WTC11 (cell line): ENCODE measurements around the gene CLCF1. TPM values are rescaled to one million over a fixed set of nuclear protein-coding genes. Genes with fewer than 3 reads are reported as not detected.

Experiments
- ATAC-seq: fragments of 200-7000 bp; cut with Tn5 transposase; 2 replicates; pipeline ENCODE4 v1.10.0; 2021; ENCODE audit warnings: mild to moderate bottlenecking, moderate library complexity
- CTCF ChIA-PET: fragments of 300-600 bp; sonication (Branson Sonifier 250); formaldehyde crosslinking; loops from one replicate; lab custom pipeline; 2021; ENCODE audit warnings: antibody characterized with exemption; lab: Charles Lee
- POLR2A ChIA-PET: fragments of 350-600 bp; sonication (Branson Sonifier 250); formaldehyde crosslinking; loops from one replicate; lab custom pipeline; 2021; ENCODE audit warnings: antibody characterized with exemption; lab: Charles Lee
- DNase-seq: peaks from one replicate; pipeline ENCODE4 v3.0.0; 2021; ENCODE audit warnings: low spot score
- H3K27ac Mint-ChIP-seq: 2 replicates; pipeline ENCODE4 v1.8.0; 2021; ENCODE audit warnings: mixed read lengths
- H3K27me3 Mint-ChIP-seq: 2 replicates; pipeline ENCODE4 v1.8.0; 2021; ENCODE audit warnings: low read depth, mild to moderate bottlenecking, moderate library complexity, mixed read lengths
- H3K36me3 Mint-ChIP-seq: 2 replicates; pipeline ENCODE4 v1.8.0; 2021; ENCODE audit warnings: mixed read lengths
- H3K4me1 Mint-ChIP-seq: 2 replicates; pipeline ENCODE4 v1.8.0; 2022; ENCODE audit warnings: mixed read lengths
- H3K4me3 Mint-ChIP-seq: 2 replicates; pipeline ENCODE4 v1.8.0; 2021; ENCODE audit warnings: mild to moderate bottlenecking, moderate library complexity, mixed read lengths
- H3K9me3 Mint-ChIP-seq: 2 replicates; pipeline ENCODE4 v1.8.0; 2021; ENCODE audit warnings: mixed read lengths
- ATF1 ChIP-seq: sonication (generic); formaldehyde crosslinking; IDR thresholded peaks from 2 replicates; pipeline ENCODE4 v1.8.1; 2023; ENCODE audit warnings: mild to moderate bottlenecking, moderate library complexity, missing genetic modification reagents
- E2F1 ChIP-seq: sonication (generic); formaldehyde crosslinking; IDR thresholded peaks from 2 replicates; pipeline ENCODE4 v1.8.0; 2022; ENCODE audit warnings: mild to moderate bottlenecking, missing genetic modification reagents
- E2F4 ChIP-seq: sonication (generic); formaldehyde crosslinking; IDR thresholded peaks from 2 replicates; pipeline ENCODE4 v1.8.1; 2022; ENCODE audit warnings: low read depth, mild to moderate bottlenecking, moderate library complexity, missing genetic modification reagents, borderline replicate concordance
- ESRRA ChIP-seq: sonication (generic); formaldehyde crosslinking; IDR thresholded peaks from 2 replicates; pipeline ENCODE4 v1.8.1; 2022; ENCODE audit warnings: mild to moderate bottlenecking, missing genetic modification reagents, borderline replicate concordance
- ETV6 ChIP-seq: sonication (generic); formaldehyde crosslinking; IDR thresholded peaks from 2 replicates; pipeline ENCODE4 v1.8.1; 2022; ENCODE audit warnings: mild to moderate bottlenecking, missing genetic modification reagents
- GABPB1 ChIP-seq: sonication (generic); formaldehyde crosslinking; IDR thresholded peaks from 2 replicates; pipeline ENCODE4 v1.8.1; 2023; ENCODE audit warnings: mild to moderate bottlenecking, missing genetic modification reagents
- MXD4 ChIP-seq: fragments of 250-450 bp; sonication (Bioruptor Pico); IDR thresholded peaks from 2 replicates; pipeline ENCODE4 v1.8.0; 2021; ENCODE audit warnings: mild to moderate bottlenecking, moderate library complexity, borderline replicate concordance
- MYBL2 ChIP-seq: sonication (generic); formaldehyde crosslinking; IDR thresholded peaks from 2 replicates; pipeline ENCODE4 v1.8.1; 2023; ENCODE audit warnings: mild to moderate bottlenecking, moderate library complexity, missing genetic modification reagents
- NFATC4 ChIP-seq: fragments of 250-450 bp; sonication (Bioruptor Pico); IDR thresholded peaks from 2 replicates; pipeline ENCODE4 v1.9.0; 2021; ENCODE audit warnings: mild to moderate bottlenecking
- NFE2L1 ChIP-seq: sonication (generic); formaldehyde crosslinking; IDR thresholded peaks from 2 replicates; pipeline ENCODE4 v1.8.1; 2023; ENCODE audit warnings: missing genetic modification reagents
- NR1H2 ChIP-seq: sonication (generic); formaldehyde crosslinking; IDR thresholded peaks from 2 replicates; pipeline ENCODE4 v1.9.0; 2021; ENCODE audit warnings: mild to moderate bottlenecking, moderate library complexity, missing genetic modification reagents
- RORB ChIP-seq: fragments of 250-450 bp; sonication (Bioruptor Pico); IDR thresholded peaks from 2 replicates; pipeline ENCODE4 v1.9.0; 2021; ENCODE audit warnings: mild to moderate bottlenecking
- SMAD4 ChIP-seq: sonication (generic); formaldehyde crosslinking; IDR thresholded peaks from 2 replicates; pipeline ENCODE4 v1.8.0; 2022; ENCODE audit warnings: mild to moderate bottlenecking, missing genetic modification reagents
- SP1 ChIP-seq: sonication (generic); formaldehyde crosslinking; conservative IDR thresholded peaks from 2 replicates; pipeline ENCODE4 v1.8.1; 2022; ENCODE audit warnings: missing genetic modification reagents
- USF1 ChIP-seq: sonication (generic); formaldehyde crosslinking; IDR thresholded peaks from 2 replicates; pipeline ENCODE4 v1.8.0; 2022; ENCODE audit warnings: mild to moderate bottlenecking, missing genetic modification reagents
- ZMAT4 ChIP-seq: fragments of 250-450 bp; sonication (Bioruptor Pico); IDR thresholded peaks from 2 replicates; pipeline ENCODE4 v1.9.0; 2021; ENCODE audit warnings: mild to moderate bottlenecking
- ZNF396 ChIP-seq: fragments of 250-450 bp; sonication (Bioruptor Pico); IDR thresholded peaks from 2 replicates; pipeline ENCODE4 v1.8.0; 2021; ENCODE audit warnings: mild to moderate bottlenecking, moderate library complexity, borderline replicate concordance
- ZNF423 ChIP-seq: fragments of 250-450 bp; sonication (Bioruptor Pico); IDR thresholded peaks from 2 replicates; pipeline ENCODE4 v2.1.2; 2022; ENCODE audit warnings: mild to moderate bottlenecking, moderate library complexity
- total RNA-seq: library from RNA; stranded (reverse); gene quantifications from 3 replicates; pipeline ENCODE4 v1.2.3, GENCODE V29; 2021
- TF ChIP-seq, protein P1 (sequence below): sonication (generic); formaldehyde crosslinking; IDR thresholded peaks from 2 replicates; pipeline ENCODE4 v1.8.1; 2022; ENCODE audit warnings: mild to moderate bottlenecking, missing genetic modification reagents, moderate library complexity, borderline replicate concordance
- TF ChIP-seq, protein P2 (sequence below): fragments of 250-450 bp; sonication (Bioruptor Pico); IDR thresholded peaks from 2 replicates; pipeline ENCODE4 v1.9.0; 2021; ENCODE audit warnings: mild to moderate bottlenecking
- TF ChIP-seq, protein P3 (sequence below): sonication (generic); formaldehyde crosslinking; IDR thresholded peaks from 2 replicates; pipeline ENCODE4 v1.8.1; 2022; ENCODE audit warnings: missing genetic modification reagents, borderline replicate concordance
- TF ChIP-seq, protein P4 (sequence below): sonication (generic); formaldehyde crosslinking; IDR thresholded peaks from 2 replicates; pipeline ENCODE4 v1.8.1; 2022; ENCODE audit warnings: low read depth, missing genetic modification reagents, borderline replicate concordance

Gene CLCF1
- total RNA-seq, 1 experiment from 2014 or later, result 0.92 TPM

DNA sequence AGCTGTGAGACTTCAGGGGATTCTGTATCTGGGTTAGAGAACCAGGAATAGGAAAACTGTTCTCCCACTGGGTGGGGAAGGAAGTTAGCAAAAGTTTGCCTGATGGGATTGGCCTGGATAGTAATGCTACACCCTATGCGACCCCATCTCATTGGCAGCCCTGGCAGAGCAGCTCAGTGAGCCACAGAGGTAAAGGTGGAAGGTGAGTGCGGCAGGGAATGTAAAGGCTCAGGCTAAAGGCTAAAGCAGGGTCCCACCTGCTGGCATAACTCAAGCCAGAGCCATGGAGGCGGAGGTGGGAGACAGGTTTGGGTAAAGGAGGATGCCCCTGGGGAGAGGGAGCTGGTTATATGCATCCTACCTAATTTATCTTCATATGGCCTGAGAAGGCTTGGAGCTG lies 51.3 kb downstream of the CLCF1 start:
- no peaks in the 10 kb centered on the region for H3K9me3 Mint-ChIP-seq
- ChIA-PET CTCF (interaction anchor here (0.7 to 2.8 kb wide), 6 partner anchors 23 to 249 kb away, joined by 3 to 18 read pairs (median 6); no protein-coding TSS in a partner anchor), POLR2A (interaction anchor here (0.9 kb wide), 1 partner anchor 90 kb away, joined by 3 read pairs; no protein-coding TSS in a partner anchor)
- TF ChIP-seq ZNF396 (CRISPR knock-in tag) (no peak), ESRRA (no peak), NFATC4 (CRISPR knock-in tag) (no peak), ZNF423 (no peak), USF1 (CRISPR knock-in tag) (no peak), ZMAT4 (no peak), RORB (no peak), GABPB1 (no peak), NFE2L1 (no peak), E2F4 (CRISPR knock-in tag) (no peak), MXD4 (no peak)
- TF ChIP-seq, protein P1, sequence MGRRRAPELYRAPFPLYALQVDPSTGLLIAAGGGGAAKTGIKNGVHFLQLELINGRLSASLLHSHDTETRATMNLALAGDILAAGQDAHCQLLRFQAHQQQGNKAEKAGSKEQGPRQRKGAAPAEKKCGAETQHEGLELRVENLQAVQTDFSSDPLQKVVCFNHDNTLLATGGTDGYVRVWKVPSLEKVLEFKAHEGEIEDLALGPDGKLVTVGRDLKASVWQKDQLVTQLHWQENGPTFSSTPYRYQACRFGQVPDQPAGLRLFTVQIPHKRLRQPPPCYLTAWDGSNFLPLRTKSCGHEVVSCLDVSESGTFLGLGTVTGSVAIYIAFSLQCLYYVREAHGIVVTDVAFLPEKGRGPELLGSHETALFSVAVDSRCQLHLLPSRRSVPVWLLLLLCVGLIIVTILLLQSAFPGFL (CRISPR knock-in tag), result no peak
- TF ChIP-seq, protein P2, sequence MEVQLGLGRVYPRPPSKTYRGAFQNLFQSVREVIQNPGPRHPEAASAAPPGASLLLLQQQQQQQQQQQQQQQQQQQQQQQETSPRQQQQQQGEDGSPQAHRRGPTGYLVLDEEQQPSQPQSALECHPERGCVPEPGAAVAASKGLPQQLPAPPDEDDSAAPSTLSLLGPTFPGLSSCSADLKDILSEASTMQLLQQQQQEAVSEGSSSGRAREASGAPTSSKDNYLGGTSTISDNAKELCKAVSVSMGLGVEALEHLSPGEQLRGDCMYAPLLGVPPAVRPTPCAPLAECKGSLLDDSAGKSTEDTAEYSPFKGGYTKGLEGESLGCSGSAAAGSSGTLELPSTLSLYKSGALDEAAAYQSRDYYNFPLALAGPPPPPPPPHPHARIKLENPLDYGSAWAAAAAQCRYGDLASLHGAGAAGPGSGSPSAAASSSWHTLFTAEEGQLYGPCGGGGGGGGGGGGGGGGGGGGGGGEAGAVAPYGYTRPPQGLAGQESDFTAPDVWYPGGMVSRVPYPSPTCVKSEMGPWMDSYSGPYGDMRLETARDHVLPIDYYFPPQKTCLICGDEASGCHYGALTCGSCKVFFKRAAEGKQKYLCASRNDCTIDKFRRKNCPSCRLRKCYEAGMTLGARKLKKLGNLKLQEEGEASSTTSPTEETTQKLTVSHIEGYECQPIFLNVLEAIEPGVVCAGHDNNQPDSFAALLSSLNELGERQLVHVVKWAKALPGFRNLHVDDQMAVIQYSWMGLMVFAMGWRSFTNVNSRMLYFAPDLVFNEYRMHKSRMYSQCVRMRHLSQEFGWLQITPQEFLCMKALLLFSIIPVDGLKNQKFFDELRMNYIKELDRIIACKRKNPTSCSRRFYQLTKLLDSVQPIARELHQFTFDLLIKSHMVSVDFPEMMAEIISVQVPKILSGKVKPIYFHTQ (CRISPR knock-in tag), result no peak
- TF ChIP-seq, protein P3, sequence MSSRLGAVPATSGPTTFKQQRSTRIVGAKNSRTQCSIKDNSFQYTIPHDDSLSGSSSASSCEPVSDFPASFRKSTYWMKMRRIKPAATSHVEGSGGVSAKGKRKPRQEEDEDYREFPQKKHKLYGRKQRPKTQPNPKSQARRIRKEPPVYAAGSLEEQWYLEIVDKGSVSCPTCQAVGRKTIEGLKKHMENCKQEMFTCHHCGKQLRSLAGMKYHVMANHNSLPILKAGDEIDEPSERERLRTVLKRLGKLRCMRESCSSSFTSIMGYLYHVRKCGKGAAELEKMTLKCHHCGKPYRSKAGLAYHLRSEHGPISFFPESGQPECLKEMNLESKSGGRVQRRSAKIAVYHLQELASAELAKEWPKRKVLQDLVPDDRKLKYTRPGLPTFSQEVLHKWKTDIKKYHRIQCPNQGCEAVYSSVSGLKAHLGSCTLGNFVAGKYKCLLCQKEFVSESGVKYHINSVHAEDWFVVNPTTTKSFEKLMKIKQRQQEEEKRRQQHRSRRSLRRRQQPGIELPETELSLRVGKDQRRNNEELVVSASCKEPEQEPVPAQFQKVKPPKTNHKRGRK, result no peak
- no peak overlapping the region for H3K27ac Mint-ChIP-seq
- DNase-seq (no peak), ATAC-seq (no peak)
- H3K4me3 Mint-ChIP-seq, result no peak overlapping the region
- no peaks in the 10 kb centered on the region for H3K36me3 Mint-ChIP-seq
- peaks cover 5% of the 10 kb centered on the region for H3K4me1 Mint-ChIP-seq
- peaks cover 28% of the 10 kb centered on the region for H3K27me3 Mint-ChIP-seq

GRCh38 chr11:67321313-67321871 lies 52.0 kb downstream of the CLCF1 start:
- H3K9me3 Mint-ChIP-seq, result no peaks in the 10 kb centered on the region
- H3K27me3 Mint-ChIP-seq, result peaks cover 28% of the 10 kb centered on the region
- CTCF ChIA-PET, result interaction anchor here (1.1 to 2.8 kb wide), 6 partner anchors 30 to 61 kb away, joined by 3 to 18 read pairs (median 4); no protein-coding TSS in a partner anchor
- DNase-seq (no peak), ATAC-seq (no peak)
- H3K4me3 Mint-ChIP-seq, result no peak overlapping the region
- no peaks in the 10 kb centered on the region for H3K36me3 Mint-ChIP-seq
- H3K4me1 Mint-ChIP-seq, result peaks cover 5% of the 10 kb centered on the region
- no peak overlapping the region for H3K27ac Mint-ChIP-seq
- POLR2A ChIA-PET, result interaction anchor here (0.9 kb wide), 2 partner anchors 32 to 89 kb away, joined by 3 read pairs; partner anchors contain the start of gene POLD4
- no peak for TF ChIP-seq SMAD4 (CRISPR knock-in tag)
- TF ChIP-seq ATF1 (CRISPR knock-in tag), result no peak
- no peak for TF ChIP-seq ETV6
- no peak for TF ChIP-seq E2F1 (CRISPR knock-in tag)
- TF ChIP-seq SP1 (CRISPR knock-in tag), result no peak
- TF ChIP-seq, protein P3, result no peak
- TF ChIP-seq, protein P4, sequence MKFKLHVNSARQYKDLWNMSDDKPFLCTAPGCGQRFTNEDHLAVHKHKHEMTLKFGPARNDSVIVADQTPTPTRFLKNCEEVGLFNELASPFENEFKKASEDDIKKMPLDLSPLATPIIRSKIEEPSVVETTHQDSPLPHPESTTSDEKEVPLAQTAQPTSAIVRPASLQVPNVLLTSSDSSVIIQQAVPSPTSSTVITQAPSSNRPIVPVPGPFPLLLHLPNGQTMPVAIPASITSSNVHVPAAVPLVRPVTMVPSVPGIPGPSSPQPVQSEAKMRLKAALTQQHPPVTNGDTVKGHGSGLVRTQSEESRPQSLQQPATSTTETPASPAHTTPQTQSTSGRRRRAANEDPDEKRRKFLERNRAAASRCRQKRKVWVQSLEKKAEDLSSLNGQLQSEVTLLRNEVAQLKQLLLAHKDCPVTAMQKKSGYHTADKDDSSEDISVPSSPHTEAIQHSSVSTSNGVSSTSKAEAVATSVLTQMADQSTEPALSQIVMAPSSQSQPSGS (CRISPR knock-in tag), result no peak
- TF ChIP-seq, protein P1 (CRISPR knock-in tag), result no peak
- no peak for TF ChIP-seq NR1H2 (CRISPR knock-in tag)
- no peak for TF ChIP-seq MYBL2
